Measurements from ENCODE around the gene TNRC18.
"Not testable (repeated sequence)": the region's sequence is repeated elsewhere in the genome, so short reads cannot be mapped to it uniquely, and the experiment has no call there.

Gene TNRC18

DNA sequence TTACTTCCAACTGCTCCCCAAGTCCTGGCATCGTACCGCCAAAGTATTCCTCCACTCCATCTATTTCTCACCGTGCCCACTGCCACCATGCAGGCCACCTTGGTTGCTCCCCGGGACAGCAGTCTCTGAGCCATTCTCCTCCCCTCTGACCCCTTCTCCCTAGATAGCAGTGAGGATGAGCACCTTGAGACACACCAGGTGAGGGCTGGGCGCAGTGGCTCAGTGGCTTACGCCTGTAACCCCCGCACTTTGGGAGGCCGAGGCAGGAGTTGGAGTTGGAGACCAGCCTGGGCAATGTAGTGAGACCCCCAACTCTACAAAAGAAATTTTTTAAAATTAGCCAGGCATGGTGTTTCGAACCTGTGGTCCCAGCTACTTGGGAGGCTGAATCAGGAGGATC is 136.7 kb downstream of the TNRC18 start:
- DNase-seq, result no peak

DNA sequence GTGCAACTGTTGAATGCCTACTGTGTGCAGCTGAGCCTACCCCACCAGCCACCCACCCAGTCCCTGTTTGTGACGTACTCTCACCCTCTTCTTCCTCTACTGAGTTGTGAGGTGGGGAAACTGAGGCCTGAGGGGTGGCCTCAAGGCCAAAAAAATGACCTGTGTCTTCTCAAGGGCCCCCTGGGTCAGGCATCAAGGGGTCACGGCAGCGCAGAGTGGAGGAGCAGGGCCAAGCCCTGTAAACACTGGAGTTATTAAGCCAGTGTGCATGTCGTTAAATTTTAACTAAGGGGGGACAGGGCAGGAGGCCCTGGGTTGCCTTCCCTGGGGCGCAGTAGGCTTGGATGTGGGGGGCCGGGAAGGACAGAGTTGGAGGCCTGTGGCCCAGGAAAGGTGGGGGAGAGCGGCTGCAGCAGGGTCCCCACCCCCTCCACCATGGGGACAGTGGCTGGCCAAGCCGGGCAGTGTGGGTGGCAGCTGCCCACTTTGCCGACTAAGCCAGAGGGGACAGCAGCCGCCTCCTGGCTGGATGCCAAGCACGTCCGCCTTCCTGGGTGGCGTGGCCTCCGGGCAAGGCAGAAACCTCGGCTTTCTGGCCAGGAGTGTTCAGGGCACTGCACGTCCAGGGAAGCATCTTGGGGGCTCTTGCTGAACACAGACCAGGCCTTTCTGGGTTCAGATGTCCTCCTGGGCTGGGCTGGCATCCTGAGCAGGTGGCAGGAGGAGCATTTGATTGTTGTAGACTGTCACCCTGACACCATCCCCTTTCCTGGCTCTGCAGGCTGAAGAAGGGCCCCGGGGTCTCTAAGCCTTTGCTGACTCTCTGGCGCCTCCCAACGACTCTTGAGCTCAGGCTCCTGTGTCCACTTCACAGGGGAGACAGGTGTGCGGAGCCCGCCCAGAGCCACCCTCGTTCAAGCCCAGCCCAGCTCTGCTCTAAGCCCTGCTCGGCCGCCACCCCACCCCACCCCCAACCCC is 139.0 kb downstream of the TNRC18 start:
- DNase-seq, result no peak

DNA sequence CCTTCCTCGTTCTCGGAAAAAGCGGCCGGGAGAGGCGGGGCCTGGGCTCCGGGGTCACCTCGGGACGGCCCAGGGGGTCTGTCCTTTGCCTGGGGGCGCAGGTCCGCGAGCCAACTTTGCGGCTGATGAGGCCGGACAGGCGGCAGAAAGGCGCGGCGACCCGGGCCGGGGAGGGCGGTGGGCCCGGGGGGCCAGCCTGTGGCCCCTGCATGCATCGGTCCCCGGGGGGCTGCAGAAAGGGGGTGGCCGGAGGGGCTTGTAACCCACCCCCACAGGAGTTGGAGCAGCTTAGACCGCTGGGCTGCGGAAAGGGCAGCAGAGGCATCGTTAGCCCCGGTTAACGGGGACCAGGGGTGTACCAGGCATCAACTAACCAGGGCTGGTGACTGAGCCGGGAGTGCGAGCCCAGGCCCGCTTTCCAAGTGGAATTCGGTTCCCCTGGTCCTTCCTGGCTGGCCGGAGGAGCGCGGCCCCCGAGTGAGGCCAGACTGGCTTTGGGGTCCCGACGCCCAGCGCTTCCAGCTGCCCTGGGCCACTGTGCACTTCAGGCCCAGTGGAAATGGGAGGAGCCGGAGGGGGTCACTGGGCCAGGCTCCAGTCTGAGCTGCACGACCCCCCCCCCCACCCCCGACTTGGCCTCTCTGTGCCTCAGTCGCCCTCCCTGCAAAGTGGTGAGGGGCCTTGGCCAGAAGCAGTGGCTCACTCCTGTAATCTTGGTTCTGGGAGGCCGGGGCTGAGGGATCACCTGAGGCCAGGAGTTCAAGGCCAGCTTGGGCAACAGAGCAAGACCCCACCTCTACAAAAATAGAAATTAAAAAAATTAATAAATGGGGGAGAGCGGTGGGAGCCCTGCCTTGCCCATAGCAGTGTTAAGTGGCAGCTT is 140.0 kb downstream of the TNRC18 start:
- no peak for DNase-seq

DNA sequence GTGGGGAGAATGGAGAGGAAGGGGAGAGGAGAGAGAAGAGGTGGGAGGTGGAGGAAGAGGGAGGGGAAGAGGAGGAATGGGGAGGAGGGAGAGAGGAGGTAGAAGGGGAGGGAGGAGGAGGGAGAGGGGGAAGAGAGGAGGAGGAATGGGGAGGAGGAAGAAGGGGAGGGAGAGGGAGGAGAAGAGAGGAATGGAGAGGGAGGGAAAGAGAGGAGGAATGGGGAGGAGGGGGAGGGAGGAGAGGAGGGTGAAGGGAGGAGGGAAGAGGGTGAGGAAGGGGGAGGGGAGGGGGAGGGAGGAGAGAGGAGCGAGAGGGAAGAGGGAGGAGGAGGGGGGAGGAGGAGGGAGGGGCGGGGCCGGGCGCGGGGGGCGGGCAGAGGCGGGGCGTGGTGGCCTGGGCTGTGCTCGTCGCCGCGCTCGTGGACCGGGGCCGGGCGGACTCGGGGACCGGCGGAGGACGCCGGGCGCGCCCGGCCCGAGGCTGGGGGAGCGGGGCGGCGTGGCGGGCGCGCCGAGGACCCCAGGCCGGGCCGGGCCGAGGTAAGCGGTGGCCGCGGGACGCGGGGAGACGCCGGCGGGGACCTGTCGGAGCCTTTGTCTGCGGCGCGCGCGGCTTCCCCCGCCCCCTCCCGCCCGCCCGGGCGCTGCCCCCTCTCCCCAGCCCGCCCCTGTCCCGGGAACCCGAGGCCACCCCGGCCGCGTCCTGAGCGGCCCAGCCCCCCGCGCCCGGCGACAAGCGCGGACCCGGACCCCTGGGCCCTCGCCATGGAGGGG is 140.9 kb downstream of the TNRC18 start, which contains the start of gene SLC29A4:
SLC29A4 (plus strand) TSS at position 401 of the 774 bp plus-strand sequence. CDS start 4,874 bp downstream, outside the sequence.
- DNase-seq, result peak; percentile 64

DNA sequence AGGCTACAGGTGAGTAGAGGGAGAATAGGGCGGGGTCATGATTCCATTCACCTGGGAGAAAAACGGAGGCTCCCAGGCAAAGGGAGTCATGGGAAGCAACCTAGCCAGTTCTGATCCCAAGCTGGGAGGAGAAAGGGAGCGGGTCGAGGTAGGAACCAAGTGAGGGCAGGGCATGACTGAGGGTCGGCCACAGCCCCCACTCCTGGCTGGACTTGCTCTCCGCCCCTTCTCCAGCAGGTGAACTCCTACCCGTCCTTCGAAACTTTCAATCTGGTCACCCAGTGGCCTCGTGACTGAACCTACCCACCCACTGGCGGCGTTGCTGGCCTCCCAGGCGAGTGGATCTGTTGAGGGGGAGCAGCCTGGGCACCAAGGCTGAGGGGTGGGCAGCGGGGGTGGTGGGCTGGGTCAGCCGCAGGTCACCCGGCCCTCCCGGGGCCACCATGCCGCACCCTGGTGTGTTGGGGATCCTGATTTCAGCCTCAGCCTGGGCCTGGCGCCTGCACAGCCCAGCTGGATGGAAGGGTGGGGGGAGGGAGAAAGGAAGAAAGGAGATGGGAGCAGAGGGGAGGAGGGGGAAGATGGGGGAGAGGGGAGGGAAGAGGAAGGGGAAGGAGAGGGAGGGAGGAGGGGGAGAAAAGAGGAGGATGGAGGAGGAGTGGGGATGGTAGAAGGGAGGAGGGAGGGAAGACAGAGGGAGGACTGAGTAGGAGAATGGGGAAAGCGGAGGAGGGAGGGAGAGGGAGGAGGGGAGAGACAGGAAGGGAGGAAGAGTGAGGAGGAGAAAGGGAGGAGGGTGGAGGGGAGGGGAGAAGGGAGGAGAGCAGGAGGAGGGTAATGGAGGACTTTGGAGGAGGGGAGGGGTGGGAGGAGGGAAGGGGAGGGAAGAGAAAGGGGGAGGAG is 141.8 kb downstream of the TNRC18 start:
- DNase-seq, result not testable (repeated sequence)

DNA sequence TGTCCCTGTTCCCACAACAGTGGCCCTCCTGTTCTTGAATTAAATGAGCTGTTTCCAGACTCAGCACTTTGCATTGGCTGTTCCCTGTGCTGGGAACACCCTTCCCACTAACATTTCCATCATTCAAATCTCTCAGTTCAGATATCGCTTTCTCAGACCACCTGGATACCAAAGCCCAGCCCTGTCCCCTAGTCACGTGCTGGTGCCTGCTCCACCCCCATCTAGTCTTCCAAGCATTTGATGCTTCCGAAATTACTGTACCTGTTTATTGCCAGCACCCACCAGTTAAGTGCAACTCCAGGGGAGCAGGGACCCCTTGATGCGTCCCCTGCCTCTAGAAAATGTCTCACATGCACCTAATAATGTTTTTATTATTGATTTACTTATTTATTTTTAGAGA is 143.9 kb downstream of the TNRC18 start:
- DNase-seq, result no peak

DNA sequence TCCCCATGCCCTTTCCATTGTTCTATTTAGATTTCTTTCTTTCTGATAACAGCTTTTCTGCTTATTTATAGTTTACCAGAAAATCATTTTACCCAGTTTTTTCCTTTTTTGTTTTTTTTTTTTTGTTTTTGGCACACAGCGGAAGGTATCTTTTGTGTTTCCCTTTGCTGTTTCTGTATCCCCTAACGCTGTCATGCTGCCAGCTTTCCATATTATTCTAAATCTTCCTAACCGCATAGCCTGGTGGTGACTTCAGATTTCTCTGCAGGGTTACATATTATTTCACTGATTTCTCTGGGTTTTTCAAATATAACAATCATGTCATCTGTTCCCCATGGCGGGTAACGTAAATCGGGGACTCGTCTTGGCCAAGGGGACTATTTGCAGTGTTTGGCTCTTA is 144.9 kb downstream of the TNRC18 start:
- no peak for DNase-seq

DNA sequence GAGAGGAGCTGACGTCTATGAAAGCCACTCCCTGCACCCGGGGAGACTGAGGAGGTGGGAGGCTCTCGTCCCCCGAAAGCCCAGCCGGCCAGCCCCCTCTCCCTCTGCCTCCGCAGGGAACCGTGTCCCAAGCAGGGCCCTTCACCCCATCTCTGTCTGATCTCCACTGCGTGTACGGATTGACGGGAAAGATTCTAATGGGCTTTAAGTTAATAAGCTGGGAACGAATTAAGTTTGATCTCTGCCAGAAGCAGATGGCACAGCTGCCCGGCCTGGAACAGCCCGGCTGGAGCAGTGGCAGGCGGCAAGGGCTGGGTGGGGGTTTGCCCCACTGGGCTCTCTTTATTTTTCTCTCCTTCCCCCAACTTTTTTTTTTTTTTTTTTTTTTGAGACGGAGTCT is 147.0 kb downstream of the TNRC18 start:
- no peak for DNase-seq

DNA sequence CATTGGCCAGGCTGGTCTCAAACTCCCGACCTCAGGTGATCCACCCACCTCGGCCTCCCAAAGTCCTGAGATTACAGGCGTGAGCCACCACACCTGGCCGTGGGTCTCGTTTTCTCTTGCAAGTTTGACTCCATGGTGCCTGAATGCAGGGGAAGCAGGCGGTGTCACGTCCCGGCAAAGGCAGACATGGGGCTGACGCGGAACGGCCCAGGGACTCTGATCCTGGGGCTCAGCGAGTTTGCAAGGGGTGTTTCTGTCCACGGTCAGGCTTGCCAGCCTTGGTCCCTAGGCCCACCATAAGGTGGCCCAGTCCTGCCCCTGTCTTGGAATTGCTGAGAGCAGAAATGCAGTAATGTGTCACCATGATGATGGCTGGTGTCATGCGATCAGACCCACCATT is 147.5 kb downstream of the TNRC18 start:
- not testable (repeated sequence) for DNase-seq

DNA sequence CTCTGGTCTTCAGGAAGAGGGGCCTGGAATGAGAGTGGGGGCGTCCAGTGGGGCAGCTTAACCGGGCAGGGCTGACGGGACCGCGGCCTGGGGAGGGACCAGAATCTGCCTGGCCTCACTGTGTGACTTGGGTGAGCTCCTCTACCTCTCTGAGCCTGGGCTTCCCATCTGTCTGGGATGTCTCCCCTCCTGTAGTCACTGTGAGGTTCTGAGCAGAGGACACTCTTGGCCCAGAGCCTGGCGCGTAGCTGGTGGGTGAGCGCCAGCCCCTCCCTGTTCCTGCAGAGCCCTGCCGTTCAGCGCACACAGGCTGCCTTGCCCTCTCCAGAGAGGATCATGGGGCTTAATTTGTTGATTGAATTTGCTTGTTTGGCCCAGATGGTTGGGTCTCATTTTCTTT is 148.1 kb downstream of the TNRC18 start:
- not testable (repeated sequence) for DNase-seq

DNA sequence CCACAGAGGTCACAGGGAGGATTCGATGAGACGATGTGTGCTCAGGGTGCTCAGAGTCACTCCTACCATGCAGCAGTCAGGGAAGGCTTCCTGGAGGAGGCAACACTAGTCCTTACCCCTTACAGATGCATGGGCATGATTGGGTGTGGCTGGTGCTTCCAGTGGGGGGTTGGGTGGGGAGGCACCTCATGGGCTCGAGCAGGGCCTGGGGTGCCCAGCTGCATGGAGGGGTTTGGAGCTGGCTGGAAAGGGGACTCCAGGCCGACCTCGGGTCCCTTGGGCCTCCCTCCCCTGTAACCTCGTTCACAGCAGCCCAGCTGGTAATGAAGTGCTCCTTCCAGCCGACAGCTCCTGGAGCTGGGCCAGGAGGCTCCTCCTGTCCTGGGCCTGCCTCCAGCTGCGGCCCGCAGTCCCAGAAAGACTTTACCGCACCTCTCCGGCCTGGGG is 148.6 kb downstream of the TNRC18 start:
- DNase-seq, result not testable (repeated sequence)

DNA sequence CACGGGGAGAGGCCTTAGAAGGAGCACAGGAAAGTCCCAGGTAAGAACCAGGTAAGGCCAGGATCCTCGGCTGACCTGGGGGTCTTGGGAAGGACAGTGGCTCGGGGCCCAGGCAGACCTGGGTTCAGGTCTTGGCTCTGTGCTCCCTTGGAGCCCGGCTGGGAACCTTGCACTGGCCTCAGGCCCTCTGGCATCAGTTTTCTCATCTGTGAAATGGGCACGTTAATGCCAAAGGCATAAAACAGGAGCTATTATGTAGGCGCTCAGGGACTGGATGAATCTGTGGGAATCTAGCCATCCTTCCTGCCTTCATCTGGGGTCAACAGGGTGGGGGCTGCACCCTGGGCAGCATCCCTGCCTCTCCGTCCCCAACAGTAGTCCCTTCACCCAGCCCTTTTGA is 149.2 kb downstream of the TNRC18 start:
- no peak for DNase-seq

DNA sequence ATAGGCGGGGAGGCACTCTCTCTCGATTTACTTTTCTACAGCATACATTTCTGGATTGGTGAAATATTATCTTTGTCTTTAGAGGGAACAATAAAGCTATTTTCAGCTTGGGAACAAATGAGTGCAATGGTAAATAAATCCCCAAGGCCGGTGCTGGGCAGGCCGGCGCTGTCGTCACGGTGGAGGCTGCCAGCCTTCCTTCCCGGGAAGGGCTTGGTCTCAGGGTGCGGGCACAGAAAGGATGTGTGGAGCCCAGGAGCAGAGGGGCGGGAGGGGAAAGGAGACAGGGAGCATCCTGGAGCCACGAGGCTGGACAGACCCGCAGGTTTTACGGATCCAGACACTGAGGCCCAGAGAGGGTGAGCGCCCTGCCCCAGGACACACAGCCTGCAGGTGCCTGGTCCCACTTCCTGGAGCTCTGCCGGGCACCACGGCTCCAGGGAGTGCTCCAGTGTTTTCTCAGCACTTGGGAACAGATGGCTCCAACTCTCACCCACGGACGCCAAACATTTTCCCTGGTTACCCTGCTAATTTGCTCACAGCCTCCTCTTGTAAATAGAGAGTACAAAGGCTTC is 149.7 kb downstream of the TNRC18 start:
- not testable (repeated sequence) for DNase-seq

DNA sequence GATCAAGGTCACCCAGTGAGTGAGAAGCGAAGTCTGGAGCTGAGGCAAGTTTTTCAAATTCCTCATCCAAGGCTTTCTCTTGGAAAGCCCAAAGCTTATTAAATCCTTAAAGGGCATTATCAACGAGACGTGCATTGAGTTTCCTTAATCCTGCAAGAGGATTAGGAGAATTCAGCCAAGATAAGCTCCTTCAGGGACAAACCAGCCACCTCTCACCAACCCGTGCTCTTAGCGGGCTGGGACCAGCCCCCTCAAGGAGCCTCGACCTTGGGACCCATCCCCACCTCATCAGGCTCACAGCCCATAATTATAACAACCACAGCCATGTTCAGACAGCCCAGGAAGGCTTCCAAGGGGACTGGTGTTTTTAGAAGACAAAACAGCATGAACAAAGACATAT is 152.8 kb downstream of the TNRC18 start:
- DNase-seq, result no peak

DNA sequence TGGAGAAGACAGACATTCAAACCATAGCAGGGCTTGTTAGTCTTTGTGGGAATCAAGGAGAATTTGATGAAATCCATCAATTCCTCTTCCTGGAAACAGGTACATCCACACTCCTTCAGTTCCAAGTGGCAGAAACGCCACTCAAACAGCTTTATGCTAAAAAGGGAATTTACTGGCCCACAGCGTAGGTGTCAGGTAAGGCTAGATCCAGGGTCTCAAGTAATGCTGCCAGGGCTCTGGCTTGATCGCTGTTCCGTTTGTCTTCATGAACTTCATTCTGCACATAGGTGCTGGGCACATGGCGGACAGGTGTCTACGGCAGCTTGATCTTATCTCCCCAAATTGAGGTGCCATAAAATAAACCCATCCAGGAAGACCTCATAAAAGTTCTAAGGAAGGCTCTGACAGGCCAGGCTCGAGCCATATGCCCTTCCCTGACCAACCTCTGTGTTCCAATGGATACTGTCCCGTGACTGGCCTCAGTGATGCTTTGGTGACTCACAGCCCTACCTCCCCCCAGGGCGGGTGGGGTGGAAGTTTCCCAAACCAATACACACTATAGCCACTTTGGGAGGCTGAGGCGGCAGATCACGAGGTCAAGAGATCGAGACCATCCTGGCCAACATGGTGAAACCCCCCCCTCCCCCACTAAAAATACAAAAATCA is 153.5 kb downstream of the TNRC18 start:
- DNase-seq, result not testable (repeated sequence)

DNA sequence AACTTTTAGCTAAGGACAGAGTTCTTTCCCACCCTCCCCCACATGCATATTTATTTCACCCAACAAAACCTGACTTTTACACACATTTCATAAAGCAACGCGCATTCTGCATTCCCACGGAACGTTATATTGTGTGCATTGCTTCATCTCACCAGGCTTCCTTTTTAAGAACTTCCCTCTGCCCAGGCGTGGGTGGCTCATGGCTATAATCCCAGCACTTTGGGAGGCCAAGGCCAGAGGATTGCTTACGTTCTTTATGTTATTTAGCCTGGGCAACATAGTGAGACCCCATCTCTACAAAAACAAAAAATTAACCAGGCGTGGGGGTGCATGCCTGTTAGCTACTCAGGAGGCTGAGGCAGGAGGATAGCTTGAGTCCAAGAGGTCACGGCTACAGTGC is 155.8 kb downstream of the TNRC18 start:
- DNase-seq, result not testable (repeated sequence)

DNA sequence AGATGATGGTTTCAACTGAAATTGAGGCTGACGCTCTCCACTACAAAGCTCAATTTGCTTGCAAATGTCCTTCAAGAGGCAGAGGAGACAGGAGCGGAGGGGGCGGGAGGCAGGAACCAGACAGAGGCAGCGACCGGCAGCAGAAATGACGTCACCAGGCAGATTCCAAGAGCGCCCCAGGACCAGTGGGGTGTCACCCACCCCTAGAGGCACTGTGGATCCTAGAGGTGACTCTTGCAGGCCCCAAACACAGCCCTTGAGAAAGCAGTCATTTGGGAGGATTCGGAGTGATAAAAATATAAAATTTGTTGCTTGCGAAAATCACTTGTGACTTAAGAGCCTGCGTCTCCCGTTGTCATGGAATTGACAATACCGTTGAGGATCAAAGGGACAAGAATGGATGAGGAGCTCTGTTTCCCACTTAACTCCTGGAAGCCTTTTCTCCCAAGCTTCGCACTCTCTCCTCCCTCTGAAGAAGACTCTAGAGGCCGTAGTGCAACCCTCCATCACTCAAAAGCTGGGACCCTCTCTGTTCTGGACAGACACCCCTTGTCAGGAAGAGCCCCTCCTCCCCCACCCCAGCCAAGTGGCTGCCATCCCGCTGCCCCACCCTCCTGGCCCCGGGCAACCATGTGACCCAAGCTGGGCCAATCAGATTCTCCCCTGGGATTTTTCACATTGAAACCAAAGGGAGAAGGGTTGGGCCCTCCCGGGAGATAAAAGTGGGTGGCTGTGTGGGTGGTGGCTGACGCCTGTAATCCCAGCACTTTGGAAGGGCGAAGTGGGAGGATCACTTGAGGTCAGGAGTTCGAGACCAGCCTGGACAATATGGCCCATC is 157.2 kb downstream of the TNRC18 start:
- no peak for DNase-seq

DNA sequence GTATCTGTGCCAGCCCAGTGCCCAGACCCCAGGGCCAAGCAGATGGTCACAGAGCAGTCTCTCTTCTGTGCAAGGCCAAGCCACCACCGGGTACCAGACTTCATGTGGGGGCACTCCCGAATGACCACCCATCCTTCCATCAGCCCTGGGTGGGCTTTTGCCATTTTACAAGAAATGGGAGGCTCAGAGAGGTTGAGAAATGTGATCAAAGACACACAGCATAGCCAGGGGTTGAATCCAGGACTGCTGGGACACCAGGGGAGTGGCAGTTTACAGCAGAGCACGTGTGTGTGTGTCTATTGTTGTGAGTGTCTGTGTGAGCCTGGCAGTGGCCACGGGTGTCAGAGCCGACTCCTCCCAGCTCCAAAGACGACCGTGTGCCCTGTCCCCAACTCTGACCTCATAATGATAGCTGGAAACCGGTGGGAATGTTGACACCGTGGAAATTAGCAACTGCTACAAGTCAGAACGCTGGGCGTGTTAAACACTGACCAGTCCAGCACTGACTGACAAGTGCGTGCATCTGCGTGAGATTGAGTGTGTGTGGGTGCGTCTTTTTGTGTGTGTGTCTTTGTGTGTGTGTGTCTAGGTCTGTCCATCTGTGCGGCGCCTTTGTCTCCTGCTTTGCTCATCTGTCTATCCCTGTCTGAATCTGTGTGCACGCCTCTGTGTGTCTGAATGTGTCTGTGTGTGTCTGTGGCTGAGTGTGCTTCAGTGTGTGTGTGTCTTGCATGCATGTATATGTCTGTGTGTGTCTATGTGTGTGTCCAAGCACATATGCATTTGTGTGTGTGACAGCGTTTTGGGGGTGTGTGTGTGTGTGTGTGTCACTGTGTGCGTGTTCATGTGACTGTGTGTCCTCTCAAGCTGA is 158.1 kb downstream of the TNRC18 start:
- no peak for DNase-seq
